CD4-positive, alpha-beta T cell treated with Interleukin-12 subunit alpha and Interleukin-12 subunit beta, for 1 hour (primary cell): ENCODE data around the gene MAPK10.

Experiments used
- DNase-seq: peaks from one replicate; pipeline ENCODE4 v3.0.0-alpha.2; 2020

The MAPK10 gene

GRCh38 chr4:86272669-86273068 lies 87.2 kb downstream of the MAPK10 start:
- DNase-seq: no peak

GRCh38 chr4:86271057-86271456 lies 88.8 kb downstream of the MAPK10 start:
- no peak for DNase-seq

- DNase-seq: no peak
Observed at GRCh38 chr4:86269354-86269753, 90.5 kb downstream of the MAPK10 start.

- DNase-seq: no peak
Observed at GRCh38 chr4:86264241-86264640, 95.6 kb downstream of the MAPK10 start.

GRCh38 chr4:86261636-86262035 lies 98.2 kb downstream of the MAPK10 start:
- DNase-seq: no peak

- no peak for DNase-seq
Observed at GRCh38 chr4:86256086-86256485, 103.8 kb downstream of the MAPK10 start.

GRCh38 chr4:86250619-86251018 lies 109.2 kb downstream of the MAPK10 start:
- DNase-seq: no peak

GRCh38 chr4:86250006-86250405 lies 109.8 kb downstream of the MAPK10 start:
- no peak for DNase-seq

- DNase-seq: no peak
Observed at GRCh38 chr4:86249074-86249473, 110.8 kb downstream of the MAPK10 start.

- DNase-seq: no peak
Observed at GRCh38 chr4:86247906-86248305, 111.9 kb downstream of the MAPK10 start.

- DNase-seq: no peak
Observed at GRCh38 chr4:86247320-86247719, 112.5 kb downstream of the MAPK10 start.

- no peak for DNase-seq
Observed at GRCh38 chr4:86243750-86244149, 116.1 kb downstream of the MAPK10 start.

GRCh38 chr4:86242677-86243076 lies 117.2 kb downstream of the MAPK10 start:
- DNase-seq: no peak

GRCh38 chr4:86235549-86235948 lies 124.3 kb downstream of the MAPK10 start:
- DNase-seq: no peak

GRCh38 chr4:86233681-86234080 lies 126.2 kb downstream of the MAPK10 start:
- DNase-seq: no peak

- DNase-seq: no peak
Observed at GRCh38 chr4:86233090-86233489, 126.8 kb downstream of the MAPK10 start.

GRCh38 chr4:86223472-86223871 lies 136.4 kb downstream of the MAPK10 start:
- DNase-seq: no peak

- DNase-seq: no peak
Observed at GRCh38 chr4:86221002-86221401, 138.9 kb downstream of the MAPK10 start.

- no peak for DNase-seq
Observed at GRCh38 chr4:86220121-86220520, 139.7 kb downstream of the MAPK10 start.

- no peak for DNase-seq
Observed at GRCh38 chr4:86218746-86219473, 140.9 kb downstream of the MAPK10 start.

GRCh38 chr4:86203176-86203575 lies 156.7 kb downstream of the MAPK10 start:
- no peak for DNase-seq

- DNase-seq: no peak
Observed at GRCh38 chr4:86185659-86186058, 174.2 kb downstream of the MAPK10 start.

- DNase-seq: no peak
Observed at GRCh38 chr4:86184901-86185285, 175.0 kb downstream of the MAPK10 start.

GRCh38 chr4:86184216-86184900 lies 175.5 kb downstream of the MAPK10 start:
- DNase-seq: no peak

- DNase-seq: no peak
Observed at GRCh38 chr4:86181585-86181984, 178.3 kb downstream of the MAPK10 start.
